OCI-LY1 (cell line): Measurements from ENCODE around the gene CMPK1.

Source experiments
- CTCF ChIP-seq: fragments of 200-600 bp; sonication (generic), shearing (Covaris generic); IDR thresholded peaks from 2 replicates; pipeline ENCODE4 v1.5.1; 2017; ENCODE audit warnings: mild to moderate bottlenecking, antibody characterized with exemption, low read length, moderate library complexity, mixed read lengths
- EZH2 ChIP-seq: fragments of 200-600 bp; sonication (generic), shearing (Covaris generic); IDR thresholded peaks from 2 replicates; pipeline ENCODE4 v1.8.0; 2017; ENCODE audit warnings: borderline replicate concordance, mixed run types, mild to moderate bottlenecking, antibody characterized with exemption, low read length, moderate library complexity, mixed read lengths

DNA sequence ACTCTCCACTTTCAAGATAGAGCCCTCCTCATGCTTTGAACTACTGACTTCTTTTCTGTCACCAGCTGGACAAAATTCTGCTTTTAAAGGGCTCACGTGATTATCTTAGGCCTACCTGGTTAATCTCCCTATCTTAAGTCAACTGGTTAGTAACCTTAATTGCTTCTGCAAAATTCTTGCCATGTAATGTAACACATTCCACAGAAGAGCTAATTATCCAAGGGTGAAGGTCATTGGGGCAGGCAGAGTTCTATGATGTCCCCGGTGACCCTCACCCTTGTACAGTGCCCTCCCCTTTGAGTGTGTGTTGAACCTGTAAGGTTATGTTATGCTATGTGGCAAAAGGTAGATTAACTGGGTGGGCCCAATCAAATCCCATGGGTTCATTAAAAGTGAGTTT, 57.3 kb downstream of the CMPK1 start:
- TF ChIP-seq CTCF (no peak), EZH2 (no peak)
